Effector CD8-positive, alpha-beta T cell (primary cell): Measurements from ENCODE around the gene SRD5A3.

Source experiments
- DNase-seq: peaks from one replicate; lab custom pipeline; 2025; lab: John Stamatoyannopoulos, UW

SRD5A3 gene

DNA sequence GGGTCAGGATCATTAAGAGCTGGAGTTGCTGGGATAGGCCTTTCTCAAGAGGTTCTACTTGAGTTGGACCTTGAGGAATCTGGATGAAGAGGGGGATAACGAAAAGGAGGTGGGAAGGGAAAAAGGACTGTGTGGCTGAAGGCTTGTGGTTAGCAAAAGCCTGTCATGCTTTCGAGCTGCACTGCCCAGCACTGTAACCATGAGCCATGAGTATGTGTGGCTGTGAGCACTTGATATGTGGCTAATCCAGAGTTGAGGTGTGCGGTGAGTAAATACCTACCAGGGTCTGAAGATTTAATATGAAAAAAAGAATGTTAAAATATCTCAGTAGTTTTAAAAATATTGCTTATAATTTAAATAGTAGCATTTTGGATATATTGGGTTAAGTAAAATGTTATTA, 61.1 kb downstream of the SRD5A3 start:
- no peak for DNase-seq

GRCh38 chr4:55407764-55408163, 61.7 kb downstream of the SRD5A3 start:
- DNase-seq = no peak

DNA sequence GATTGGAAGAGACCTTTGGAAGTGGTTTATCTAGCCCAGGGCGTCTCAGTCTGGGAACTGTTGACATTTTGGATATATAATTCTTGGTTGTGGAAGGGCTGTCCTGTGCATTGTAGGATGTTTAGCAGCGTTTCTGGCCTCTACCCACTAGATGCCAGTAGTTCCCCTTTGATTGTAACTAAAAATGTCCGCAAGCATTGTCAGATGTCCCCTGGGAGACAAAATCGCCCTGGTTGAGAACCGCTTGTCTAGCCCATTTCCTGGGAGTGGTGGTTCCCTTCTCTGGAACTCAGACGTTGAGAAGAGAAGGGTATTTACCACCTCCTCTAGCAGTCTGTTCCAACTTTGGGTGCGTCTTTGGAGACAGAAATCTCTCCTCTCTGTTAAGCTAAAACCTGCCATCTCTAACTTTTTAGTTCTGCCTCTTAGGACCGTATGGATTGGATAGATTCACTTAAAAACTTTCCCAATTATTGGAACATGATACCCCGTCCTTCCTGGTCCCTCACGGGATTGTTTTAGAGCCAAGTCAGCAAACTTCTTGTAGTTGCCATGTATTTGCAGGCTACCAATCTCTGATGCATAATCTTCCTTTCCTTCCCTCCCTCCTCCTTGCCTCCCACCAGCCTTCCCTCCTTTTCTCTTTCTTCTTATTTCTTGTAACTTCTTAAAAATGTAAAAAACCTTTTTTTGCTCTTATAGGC, 63.6 kb downstream of the SRD5A3 start:
- DNase-seq = no peak

DNA sequence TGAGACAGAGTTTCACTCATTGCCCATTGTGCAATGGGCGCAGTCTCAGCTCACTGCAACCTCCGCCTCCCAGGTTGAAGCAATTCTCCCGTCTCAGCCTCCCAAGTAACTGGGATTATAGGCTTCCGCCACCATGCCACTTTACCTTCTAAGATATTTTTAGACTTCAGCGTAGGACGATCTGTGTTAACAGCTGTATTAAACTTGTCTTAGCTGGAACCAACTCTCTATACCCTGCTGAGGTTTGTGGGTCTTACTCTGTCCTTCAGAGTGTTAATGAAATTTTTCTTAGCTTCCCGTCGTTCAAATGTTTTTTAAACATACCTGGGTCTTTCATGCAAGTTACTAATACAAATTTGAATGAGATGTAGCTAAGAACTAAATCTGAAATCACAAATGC, 64.4 kb downstream of the SRD5A3 start:
- no peak for DNase-seq

DNA sequence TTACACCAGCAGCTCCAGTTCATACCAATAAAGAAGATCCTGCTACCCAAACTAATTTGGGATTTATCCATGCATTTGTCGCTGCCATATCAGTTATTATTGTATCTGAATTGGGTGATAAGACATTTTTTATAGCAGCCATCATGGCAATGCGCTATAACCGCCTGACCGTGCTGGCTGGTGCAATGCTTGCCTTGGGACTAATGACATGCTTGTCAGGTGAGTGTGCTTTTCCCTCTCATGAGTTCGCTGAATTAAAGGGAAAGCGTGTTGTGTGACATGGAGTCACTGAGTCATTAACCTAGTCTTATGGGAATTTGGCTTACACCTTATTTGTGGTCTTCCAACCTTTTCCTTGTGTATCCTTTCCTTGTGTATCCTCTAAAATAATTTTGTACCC, 65.6 kb downstream of the SRD5A3 start:
- DNase-seq = no peak

GRCh38 chr4:55416176-55416575, 70.1 kb downstream of the SRD5A3 start:
- no peak for DNase-seq
